ENCODE measurements around the gene CARM1. TPM values are rescaled to one million over a fixed set of nuclear protein-coding genes. Genes with fewer than 3 reads are reported as not detected.

Gene CARM1
- total and polyA plus RNA-seq, 11 donors, result 22.4 to 39.5 (median 29.3) TPM

- H3K27me3 ChIP-seq, result no peaks in the 10 kb centered on the region
- no peak for TF ChIP-seq POLR2A (IDR thresholded peaks at IDR 0.05)
- H3K36me3 ChIP-seq, result no peaks in the 10 kb centered on the region
- H3K9me3 ChIP-seq, result peaks cover 0 to under 1% (median 0%) of the 10 kb centered on the region in 12 donors
- 52 to 63% (median 58%) methylated on average over 7 of the region's 7 CpGs for WGBS, 4 donors
- ATAC-seq (no peak), DNase-seq (no peak)
- H3K4me1 ChIP-seq, result peaks cover 0 to 57% (median 24%) of the 10 kb centered on the region in 12 donors
- no peak overlapping the region for H3K27ac ChIP-seq
- H3K4me3 ChIP-seq, result no peak overlapping the region
- intact Hi-C loops (cut with DNase I), result no loop called here
These were observed 25.6 kb downstream of the CARM1 start for GRCh38 chr19:10896851-10897526.

DNA sequence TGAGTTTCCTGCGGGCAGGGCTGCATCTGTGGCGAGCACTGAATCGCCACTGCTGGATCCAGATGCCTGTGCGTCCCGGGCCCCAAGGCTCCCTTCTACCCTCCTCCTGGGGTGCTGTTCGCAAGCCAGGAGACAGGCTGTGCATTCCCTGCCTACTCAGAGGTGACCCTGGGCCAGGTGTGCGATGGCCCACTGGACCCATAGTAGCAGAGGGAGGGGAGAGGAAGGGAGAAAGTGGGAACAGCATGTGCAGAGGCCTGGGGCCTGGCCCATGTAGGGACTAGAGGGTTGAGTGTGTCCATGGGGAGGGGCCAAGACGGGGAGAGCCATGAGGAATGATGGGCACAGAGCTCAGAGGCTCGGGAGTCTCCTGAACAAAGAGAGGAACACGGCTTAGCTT is 27.3 kb downstream of the CARM1 start:
- H3K4me3 ChIP-seq, result no peak overlapping the region
- peaks cover 0 to 12% (median 0%) of the 10 kb centered on the region in 12 donors for H3K9me3 ChIP-seq
- H3K27me3 ChIP-seq, result no peaks in the 10 kb centered on the region
- peak overlapping the region in 7 of 12 donors; percentile 49 to 70 (median 63) for H3K27ac ChIP-seq
- peaks cover 0 to 48% (median 21%) of the 10 kb centered on the region in 12 donors for H3K4me1 ChIP-seq
- ATAC-seq (peak; percentile 6 to 18 (median 10)), DNase-seq (peak in 1 of 5 donors; percentile 25)
- intact Hi-C loops (cut with DNase I), result no loop called here
- 59 to 76% (median 70%) methylated on average over 7 to 10 of the region's 10 CpGs for WGBS, 4 donors
- no peak for TF ChIP-seq POLR2A (IDR thresholded peaks at IDR 0.05)
- TF ChIP-seq, protein P1, sequence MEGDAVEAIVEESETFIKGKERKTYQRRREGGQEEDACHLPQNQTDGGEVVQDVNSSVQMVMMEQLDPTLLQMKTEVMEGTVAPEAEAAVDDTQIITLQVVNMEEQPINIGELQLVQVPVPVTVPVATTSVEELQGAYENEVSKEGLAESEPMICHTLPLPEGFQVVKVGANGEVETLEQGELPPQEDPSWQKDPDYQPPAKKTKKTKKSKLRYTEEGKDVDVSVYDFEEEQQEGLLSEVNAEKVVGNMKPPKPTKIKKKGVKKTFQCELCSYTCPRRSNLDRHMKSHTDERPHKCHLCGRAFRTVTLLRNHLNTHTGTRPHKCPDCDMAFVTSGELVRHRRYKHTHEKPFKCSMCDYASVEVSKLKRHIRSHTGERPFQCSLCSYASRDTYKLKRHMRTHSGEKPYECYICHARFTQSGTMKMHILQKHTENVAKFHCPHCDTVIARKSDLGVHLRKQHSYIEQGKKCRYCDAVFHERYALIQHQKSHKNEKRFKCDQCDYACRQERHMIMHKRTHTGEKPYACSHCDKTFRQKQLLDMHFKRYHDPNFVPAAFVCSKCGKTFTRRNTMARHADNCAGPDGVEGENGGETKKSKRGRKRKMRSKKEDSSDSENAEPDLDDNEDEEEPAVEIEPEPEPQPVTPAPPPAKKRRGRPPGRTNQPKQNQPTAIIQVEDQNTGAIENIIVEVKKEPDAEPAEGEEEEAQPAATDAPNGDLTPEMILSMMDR (IDR thresholded peaks at IDR 0.05), result no peak
- no peaks in the 10 kb centered on the region for H3K36me3 ChIP-seq

GRCh38 chr19:10899151-10899653 is 27.8 kb downstream of the CARM1 start:
- Histone ChIP-seq H3K4me3 (no peak overlapping the region), H3K27ac (peak overlapping the region in 10 of 12 donors; percentile 34 to 70 (median 60)), H3K27me3 (no peaks in the 10 kb centered on the region), H3K9me3 (peaks cover 0 to 12% (median 0%) of the 10 kb centered on the region in 12 donors), H3K4me1 (peaks cover 0 to 42% (median 20%) of the 10 kb centered on the region in 12 donors), H3K36me3 (no peaks in the 10 kb centered on the region)
- 34 to 71% (median 53%) methylated on average over 6 to 10 of the region's 10 CpGs for WGBS, 4 donors
- intact Hi-C loops (cut with DNase I), result no loop called here
- ATAC-seq (peak; percentile 77 to 88 (median 82)), DNase-seq (peak in 4 of 5 donors; percentile 47 to 84 (median 60))
- TF ChIP-seq, protein P1 (IDR thresholded peaks at IDR 0.05), result no peak
- no peak for TF ChIP-seq POLR2A (IDR thresholded peaks at IDR 0.05)

DNA sequence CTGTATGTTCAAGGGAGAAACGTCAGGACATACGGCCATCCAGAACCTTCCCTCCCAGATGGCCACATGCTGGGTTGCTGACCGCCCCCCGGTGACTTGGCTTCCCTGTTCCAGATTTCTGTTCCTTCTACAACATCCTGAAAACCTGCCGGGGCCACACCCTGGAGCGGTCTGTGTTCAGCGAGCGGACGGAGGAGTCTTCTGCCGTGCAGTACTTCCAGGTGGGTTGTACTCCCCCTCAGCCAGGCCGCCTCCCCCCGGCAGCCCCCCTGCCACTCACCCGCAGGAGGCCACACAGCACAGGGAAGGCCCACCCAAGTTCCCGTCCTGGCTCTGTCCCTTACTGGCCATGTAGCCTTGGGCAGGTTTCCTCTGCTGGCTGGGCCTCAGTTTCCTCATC is 36.6 kb downstream of the CARM1 start:
- peaks cover 0 to 61% (median 52%) of the 10 kb centered on the region in 9 donors for H3K36me3 ChIP-seq
- 87 to 90% (median 89%) methylated on average over 14 of the region's 14 CpGs for WGBS, 4 donors

More for the DNA sequence above, 36.6 kb downstream of the CARM1 start:
- DNase-seq (no peak), ATAC-seq (no peak)
- H3K9me3 ChIP-seq, result peaks cover 0 to 4% (median 0%) of the 10 kb centered on the region in 12 donors
- H3K4me3 ChIP-seq, result no peak overlapping the region
- H3K4me1 ChIP-seq, result no peaks in the 10 kb centered on the region
- no peaks in the 10 kb centered on the region for H3K27me3 ChIP-seq
- intact Hi-C loops (cut with DNase I), result no loop called here
- H3K27ac ChIP-seq, result no peak overlapping the region
- TF ChIP-seq, protein P1 (IDR thresholded peaks at IDR 0.05), result no peak
- no peak for TF ChIP-seq POLR2A (IDR thresholded peaks at IDR 0.05)
